Duodenal mucosa (tissue), 2 donors: ENCODE data around the gene CCDC15.

Source experiments
- H3K27ac ChIP-seq: one replicate; pipeline ENCODE4 v1.7.0; 2013; ENCODE audit warnings: low read depth, low read length
- H3K27me3 ChIP-seq, 2 donors: one replicate each; pipeline ENCODE4 v1.7.0; 2013; ENCODE audit warnings: low read length in 2 of 2, control low read depth in 1 of 2; ENCODE audit not compliant: insufficient read depth in 2 of 2, control insufficient read depth in 1 of 2
- H3K36me3 ChIP-seq, 2 donors: one replicate each; pipeline ENCODE4 v1.7.0; 2013; ENCODE audit warnings: low read length in 2 of 2, control low read depth in 1 of 2; ENCODE audit not compliant: insufficient read depth in 2 of 2, control insufficient read depth in 1 of 2
- H3K4me1 ChIP-seq, 2 donors: one replicate each; pipeline ENCODE4 v1.7.0; 2013; ENCODE audit warnings: low read length in 2 of 2, control low read depth in 1 of 2; ENCODE audit not compliant: insufficient read depth in 2 of 2, control insufficient read depth in 1 of 2
- H3K4me3 ChIP-seq, 2 donors: one replicate each; pipeline ENCODE4 v1.7.0; 2013; ENCODE audit warnings: low read length in 2 of 2, low read depth in 1 of 2
- H3K9ac ChIP-seq, 2 donors: one replicate each; pipeline ENCODE4 v1.7.0; 2013; ENCODE audit warnings: low read length in 2 of 2, low read depth in 1 of 2
- H3K9me3 ChIP-seq, 2 donors: one replicate each; pipeline ENCODE4 v1.7.0; 2013; ENCODE audit warnings: low read length in 2 of 2, control low read depth in 1 of 2; ENCODE audit not compliant: control insufficient read depth in 1 of 2

The CCDC15 gene, protein sequence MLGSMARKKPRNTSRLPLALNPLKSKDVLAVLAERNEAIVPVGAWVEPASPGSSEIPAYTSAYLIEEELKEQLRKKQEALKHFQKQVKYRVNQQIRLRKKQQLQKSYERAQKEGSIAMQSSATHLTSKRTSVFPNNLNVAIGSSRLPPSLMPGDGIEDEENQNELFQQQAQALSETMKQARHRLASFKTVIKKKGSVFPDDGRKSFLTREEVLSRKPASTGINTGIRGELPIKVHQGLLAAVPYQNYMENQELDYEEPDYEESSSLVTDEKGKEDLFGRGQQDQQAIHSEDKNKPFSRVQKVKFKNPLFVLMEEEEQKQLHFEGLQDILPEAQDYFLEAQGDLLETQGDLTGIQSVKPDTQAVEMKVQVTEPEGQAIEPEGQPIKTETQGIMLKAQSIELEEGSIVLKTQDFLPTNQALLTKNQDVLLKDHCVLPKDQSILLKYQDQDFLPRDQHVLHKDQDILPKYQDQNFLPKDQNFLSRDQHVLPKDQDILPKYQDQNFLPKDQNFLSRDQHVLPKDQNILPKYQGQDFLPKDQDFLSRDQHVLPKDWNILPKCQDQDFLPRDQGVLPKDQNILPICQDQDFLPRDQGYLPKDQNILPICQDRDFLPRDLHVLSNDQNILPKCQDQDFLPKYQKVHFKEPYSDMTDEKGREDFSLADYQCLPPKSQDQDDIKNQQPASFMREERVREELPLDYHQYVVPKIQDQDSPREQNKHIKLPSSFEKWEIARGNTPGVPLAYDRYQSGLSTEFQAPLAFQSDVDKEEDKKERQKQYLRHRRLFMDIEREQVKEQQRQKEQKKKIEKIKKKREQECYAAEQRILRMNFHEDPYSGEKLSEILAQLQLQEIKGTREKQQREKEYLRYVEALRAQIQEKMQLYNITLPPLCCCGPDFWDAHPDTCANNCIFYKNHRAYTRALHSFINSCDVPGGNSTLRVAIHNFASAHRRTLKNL

DNA sequence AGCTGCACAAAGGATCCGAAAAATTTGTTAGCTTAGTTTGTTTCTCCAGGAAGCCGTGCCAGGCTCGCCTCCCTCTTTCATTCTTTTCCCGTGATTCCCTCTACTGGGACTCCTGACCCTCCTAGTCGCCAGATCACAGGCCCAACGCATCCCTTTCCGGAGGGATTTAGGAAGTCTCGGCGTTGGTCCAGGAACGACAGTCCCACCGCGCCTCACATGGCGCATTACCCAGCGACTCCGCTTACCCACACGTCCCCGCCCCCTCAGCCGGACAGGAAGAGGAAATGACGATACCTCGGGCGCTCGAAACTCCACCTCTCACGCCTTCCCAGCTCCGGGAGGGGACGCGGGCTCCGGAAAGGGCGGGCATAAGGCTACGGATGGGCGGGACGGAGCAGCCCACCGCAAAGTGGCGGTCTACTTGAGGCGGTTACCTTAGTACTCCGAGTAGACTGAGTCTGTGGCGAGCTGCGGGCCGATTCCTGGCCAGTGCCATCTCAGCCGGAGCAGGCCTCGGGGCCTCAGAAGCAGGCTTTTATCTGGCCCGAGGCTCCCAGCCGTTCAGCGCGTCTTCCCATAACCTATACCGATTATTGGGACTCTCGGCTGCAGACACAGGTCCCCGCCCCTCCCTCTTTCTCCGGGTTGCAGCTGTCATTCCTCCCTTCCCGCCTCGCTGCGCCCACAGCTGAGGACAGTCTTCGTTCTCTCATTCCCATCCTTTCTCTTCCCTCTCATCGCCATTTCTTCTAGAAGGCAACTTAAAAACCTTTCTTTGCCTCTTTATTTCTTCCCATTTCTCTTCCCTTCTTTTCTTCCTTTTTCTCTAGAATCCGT lies at the start of gene CCDC15:
Gene CCDC15, plus strand, starts transcription at position 450 of the 837 bp plus-strand sequence. CDS start 531 bp downstream, outside the sequence.
- peak within 1 kb of the TSS; percentile 93 to 99 for H3K4me3 ChIP-seq
- H3K36me3 ChIP-seq: no peaks in the 10 kb centered on the region
- peak within 1 kb of the TSS; percentile 69 to 74 for H3K9ac ChIP-seq
- peak within 1 kb of the TSS; percentile 61 for H3K27ac ChIP-seq
- H3K4me1 ChIP-seq: peaks cover 10 to 12% of the 10 kb centered on the region in 2 donors
- no peaks in the 10 kb centered on the region for H3K27me3 ChIP-seq
- H3K9me3 ChIP-seq: no peaks in the 10 kb centered on the region

DNA sequence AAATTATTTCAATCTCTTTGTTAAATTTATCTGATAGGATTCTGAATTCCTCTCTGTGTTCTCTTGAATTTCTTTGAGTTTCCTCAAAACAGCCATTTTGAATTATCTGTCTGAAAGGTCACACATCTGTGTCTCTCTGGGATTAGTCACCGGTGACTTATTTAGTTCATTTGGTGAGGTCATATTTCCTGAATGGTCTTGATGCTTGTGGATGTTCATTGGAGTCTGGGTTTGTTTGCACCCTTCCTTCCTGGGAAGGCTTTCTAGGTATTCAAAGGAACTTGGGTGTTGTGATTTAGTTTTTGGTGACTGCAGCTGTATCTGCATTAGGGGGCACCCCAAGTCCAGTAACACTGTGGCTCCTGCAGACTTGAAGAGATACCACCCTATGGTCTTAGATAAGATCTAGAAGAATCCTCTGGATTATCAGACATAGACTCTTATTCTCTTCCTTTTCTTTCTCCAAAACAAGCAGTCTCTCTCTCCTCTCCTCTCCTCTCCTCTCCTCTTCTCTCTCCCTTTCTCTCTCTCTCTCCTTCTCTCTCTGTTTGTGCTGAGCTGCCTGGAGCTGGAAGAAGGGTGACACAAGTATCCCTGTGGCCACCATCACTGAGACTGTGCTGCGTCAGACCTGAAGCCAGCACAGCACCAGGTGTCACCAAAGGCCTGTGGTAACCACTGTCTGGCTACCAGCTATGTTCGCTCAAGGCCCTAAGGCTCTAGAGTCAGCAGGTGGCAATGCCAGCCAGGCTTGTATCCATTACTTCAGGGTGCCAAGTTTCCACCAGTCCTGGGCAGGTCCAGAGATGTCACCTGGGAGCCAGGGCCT lies 38.2 kb upstream of the CCDC15 start:
- Histone ChIP-seq H3K4me3 (no peak overlapping the region), H3K9ac (no peak overlapping the region), H3K27ac (no peak overlapping the region)

GRCh38 chr11:124916370-124916710 lies 37.7 kb upstream of the CCDC15 start:
- no peak overlapping the region for H3K4me3 ChIP-seq
- no peaks in the 10 kb centered on the region for H3K36me3 ChIP-seq
- H3K27me3 ChIP-seq: peaks cover 0 to 1% of the 10 kb centered on the region in 2 donors
- no peak overlapping the region for H3K9ac ChIP-seq
- H3K9me3 ChIP-seq: peaks cover 0 to 3% of the 10 kb centered on the region in 2 donors
- H3K27ac ChIP-seq: no peak overlapping the region
- no peaks in the 10 kb centered on the region for H3K4me1 ChIP-seq

More for the DNA sequence above, 38.2 kb upstream of the CCDC15 start:
- Histone ChIP-seq H3K27me3 (no peaks in the 10 kb centered on the region), H3K9me3 (peaks cover 0 to 3% of the 10 kb centered on the region in 2 donors), H3K4me1 (no peaks in the 10 kb centered on the region), H3K36me3 (no peaks in the 10 kb centered on the region)

DNA sequence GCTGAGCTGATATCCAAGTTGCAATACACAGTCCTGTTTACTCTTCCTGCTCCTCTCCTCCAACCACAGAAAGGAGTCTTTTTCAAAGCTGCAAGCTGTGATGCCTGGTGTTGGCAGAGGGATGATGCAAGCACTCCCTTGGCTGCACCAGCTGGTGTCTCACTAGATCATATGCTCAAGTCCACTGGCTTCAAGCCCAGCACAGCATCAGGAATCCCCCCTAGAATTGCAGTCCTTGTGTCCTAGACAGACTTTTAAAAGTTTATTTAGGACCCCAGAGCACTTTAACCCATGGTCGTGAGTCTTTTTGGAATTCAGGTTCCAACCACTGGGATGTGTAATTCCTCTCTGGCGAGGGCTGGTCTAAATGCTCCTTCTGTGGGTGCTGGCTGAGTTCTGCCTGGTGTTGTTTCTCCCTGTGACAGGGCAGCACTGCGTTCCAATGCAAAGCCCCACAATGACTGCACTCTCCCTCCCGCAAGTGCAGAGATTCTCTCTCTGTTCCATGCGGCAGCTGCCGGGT lies 36.8 kb upstream of the CCDC15 start:
- H3K36me3 ChIP-seq: no peaks in the 10 kb centered on the region
- no peak overlapping the region for H3K4me3 ChIP-seq
- no peaks in the 10 kb centered on the region for H3K9me3 ChIP-seq
- H3K27ac ChIP-seq: no peak overlapping the region
- H3K4me1 ChIP-seq: no peaks in the 10 kb centered on the region
- H3K9ac ChIP-seq: no peak overlapping the region
- H3K27me3 ChIP-seq: peaks cover 7% of the 10 kb centered on the region in 2 donors

DNA sequence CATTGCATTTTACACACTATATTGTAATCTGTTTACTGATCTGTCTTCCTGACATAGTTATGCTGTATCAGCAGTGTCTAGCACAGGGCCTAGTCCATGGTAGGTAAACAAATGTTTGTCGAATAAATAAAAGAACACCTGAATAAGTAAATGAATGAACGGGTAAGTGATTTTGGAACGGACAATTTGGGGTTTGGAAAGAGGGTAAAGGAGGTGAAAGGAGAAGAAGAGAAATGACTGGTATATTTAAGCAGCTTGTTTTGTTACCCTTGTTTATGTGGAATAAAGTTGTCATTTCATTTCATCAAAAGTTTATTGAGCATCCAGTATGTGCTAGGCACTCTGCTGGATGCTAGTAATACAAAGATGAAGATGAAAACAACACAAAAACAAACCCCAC lies 35.1 kb upstream of the CCDC15 start, which contains the start of gene HEPN1:
Gene HEPN1, plus strand, starts transcription at position 301 of the 400 bp plus-strand sequence.
- Histone ChIP-seq H3K4me3 (no peak within 1 kb of the TSS), H3K4me1 (no peaks in the 10 kb centered on the region), H3K27ac (no peak within 1 kb of the TSS), H3K9ac (no peak within 1 kb of the TSS), H3K27me3 (peaks cover 7% of the 10 kb centered on the region in 2 donors), H3K36me3 (no peaks in the 10 kb centered on the region), H3K9me3 (no peaks in the 10 kb centered on the region)

DNA sequence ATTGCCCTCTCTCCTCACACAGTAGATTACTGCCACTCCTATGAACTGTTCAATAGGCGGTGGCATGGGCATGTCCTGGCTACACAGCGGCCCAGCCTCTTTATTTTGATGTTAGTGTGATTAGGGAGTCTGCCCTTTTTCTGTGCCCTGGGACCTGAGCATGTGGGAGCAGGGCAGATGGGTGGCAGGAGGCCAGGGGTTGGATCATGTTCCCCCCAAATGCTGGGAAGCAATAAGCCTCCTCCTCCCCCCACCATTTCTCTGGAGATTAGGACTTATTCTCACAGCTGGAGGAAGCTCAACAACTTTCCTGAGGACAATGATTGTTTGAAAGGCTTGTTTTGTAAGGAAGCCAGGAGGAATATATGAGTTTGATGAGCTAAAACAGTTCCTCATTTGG lies 34.1 kb upstream of the CCDC15 start:
- no peak overlapping the region for H3K27ac ChIP-seq
- no peak overlapping the region for H3K4me3 ChIP-seq
- H3K9me3 ChIP-seq: no peaks in the 10 kb centered on the region
- no peaks in the 10 kb centered on the region for H3K4me1 ChIP-seq
- H3K9ac ChIP-seq: no peak overlapping the region
- H3K27me3 ChIP-seq: peaks cover 7% of the 10 kb centered on the region in 2 donors
- H3K36me3 ChIP-seq: no peaks in the 10 kb centered on the region

DNA sequence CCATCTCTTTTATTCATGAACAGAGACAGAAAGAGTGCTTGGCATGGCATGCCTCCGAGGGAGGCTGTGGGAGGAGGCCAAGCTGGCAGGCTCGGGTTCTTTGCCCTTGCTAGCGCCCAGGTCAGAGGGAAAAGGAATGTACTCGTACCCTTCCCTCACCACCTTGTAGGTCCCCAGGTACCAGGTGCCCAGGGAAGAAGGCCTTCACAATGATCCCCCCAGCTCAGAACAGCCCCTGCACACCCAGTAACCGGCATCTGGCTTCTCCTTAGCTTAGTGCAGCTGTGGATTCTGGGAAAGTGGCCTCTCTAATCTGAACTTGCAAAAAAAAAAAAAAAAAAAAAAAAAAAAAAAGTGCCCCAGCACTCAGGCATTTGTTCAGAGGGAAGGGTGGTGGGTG lies 33.6 kb upstream of the CCDC15 start:
- Histone ChIP-seq H3K9ac (no peak overlapping the region), H3K4me3 (no peak overlapping the region), H3K4me1 (no peaks in the 10 kb centered on the region), H3K27ac (no peak overlapping the region), H3K9me3 (no peaks in the 10 kb centered on the region), H3K36me3 (no peaks in the 10 kb centered on the region), H3K27me3 (peaks cover 7% of the 10 kb centered on the region in 2 donors)

DNA sequence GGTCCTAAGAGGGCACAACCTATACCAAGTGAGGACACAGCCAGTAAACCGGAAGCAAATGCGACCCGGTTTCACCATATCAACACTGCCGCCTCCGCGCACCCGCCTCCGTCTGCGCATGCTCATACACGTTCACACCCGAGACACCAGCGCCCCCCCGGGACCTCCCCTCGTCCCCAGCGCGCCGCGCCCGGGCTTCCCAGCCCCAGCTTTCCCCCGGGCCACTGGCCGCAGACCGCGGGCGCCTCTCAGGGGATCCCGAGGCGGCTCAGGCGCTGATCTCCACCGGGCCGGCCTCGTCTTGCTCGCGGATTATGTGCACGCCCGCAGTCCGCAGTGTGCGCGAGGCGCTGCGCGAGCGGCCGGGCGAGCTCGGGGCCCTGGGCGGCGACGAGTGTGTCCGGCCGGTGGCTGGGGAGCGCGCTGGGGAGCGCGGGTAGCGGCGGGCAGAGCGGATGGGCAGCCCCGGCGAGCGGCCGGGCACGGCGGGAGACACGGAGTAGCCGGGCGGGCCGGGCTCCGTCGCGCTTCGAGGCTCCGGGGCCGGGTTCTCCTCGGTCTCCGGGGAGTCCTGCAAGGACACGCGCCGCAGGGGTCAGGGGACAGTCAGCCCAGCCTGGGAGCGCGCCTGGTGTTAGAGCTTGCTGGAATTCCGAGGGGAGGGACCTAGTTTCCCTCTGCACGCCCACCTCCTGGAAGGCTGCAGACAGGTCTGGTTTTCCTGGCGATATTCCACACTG lies 33.0 kb upstream of the CCDC15 start:
- H3K27ac ChIP-seq: no peak overlapping the region
- H3K4me3 ChIP-seq: peak overlapping the region; percentile 21 to 33
- no peaks in the 10 kb centered on the region for H3K9me3 ChIP-seq
- no peak overlapping the region for H3K9ac ChIP-seq
- no peaks in the 10 kb centered on the region for H3K36me3 ChIP-seq
- H3K4me1 ChIP-seq: no peaks in the 10 kb centered on the region
- peaks cover 7% of the 10 kb centered on the region in 2 donors for H3K27me3 ChIP-seq
